Esophagus squamous epithelium (tissue), 5 donors: ENCODE measurements around the gene TREML2. TPM values are rescaled to one million over a fixed set of nuclear protein-coding genes. Genes with fewer than 3 reads are reported as not detected.

Experiments used
- DNase-seq: peaks from one replicate; lab custom pipeline; 2025; lab: John Stamatoyannopoulos, UW
- H3K27ac ChIP-seq, 4 donors: fragments of 200-600 bp; sonication (generic); one replicate each; pipeline ENCODE4 v1.5.1; 2016 to 2019; ENCODE audit warnings: mild to moderate bottlenecking in 1 of 4
- H3K27me3 ChIP-seq, 4 donors: fragments of 200-600 bp; sonication (generic); 1 replicate in 3 of 4; 2 replicates in 1 of 4; pipeline versions ENCODE4 v1.5.1 to v1.6.0; 2017 to 2021; ENCODE audit warnings: antibody characterized with exemption in 1 of 4
- H3K36me3 ChIP-seq, 3 donors: fragments of 200-600 bp; sonication (generic); one replicate each; pipeline ENCODE4 v1.5.1; 2016 to 2019
- H3K4me1 ChIP-seq, 3 donors: fragments of 200-600 bp; sonication (generic); one replicate each; pipeline ENCODE4 v1.5.1; 2017 to 2019
- H3K4me3 ChIP-seq, 4 donors: fragments of 200-600 bp; sonication (generic); 1 replicate in 3 of 4; 2 replicates in 1 of 4; pipeline ENCODE4 v1.5.1; 2016 to 2019; ENCODE audit warnings: mild to moderate bottlenecking in 2 of 4, moderate library complexity in 1 of 4
- H3K9me3 ChIP-seq, 3 donors: fragments of 200-600 bp; sonication (generic); one replicate each; pipeline ENCODE4 v1.5.1; 2016 to 2019
- CTCF ChIP-seq, 6 experiments: fragments of 450-650 bp in 4 of 6; fragments of 200-600 bp in 2 of 6; sonication (generic) in 2 of 6; IDR thresholded peaks; one replicate each; pipeline ENCODE4 v1.5.1; 2016 to 2019; ENCODE audit warnings: antibody characterized with exemption in 6 of 6, mild to moderate bottlenecking in 4 of 6, moderate library complexity in 4 of 6
- POLR2A ChIP-seq, 4 donors: fragments of 450-650 bp; IDR thresholded peaks; one replicate each; pipeline ENCODE4 v1.6.1; 2017; ENCODE audit warnings: antibody characterized with exemption in 4 of 4, mild to moderate bottlenecking in 4 of 4, moderate library complexity in 3 of 4
- WGBS, 2 donors: methylation state at CpG; one replicate each; pipeline ENCODE4 v1.1.5; 2018; 5-methylcytosine and 5-hydroxymethylcytosine counted together
- intact Hi-C: fragments of 100-400 bp; cut with DNase I; formaldehyde crosslinking; loops from one replicate; pipeline ENCODE4 v1.15.0; 2022
- total RNA-seq, 4 donors: library from RNA; depleted of rRNA; stranded (reverse); fragments of >200 nt; gene quantifications; one replicate each; pipeline ENCODE4 v1.1.0, GENCODE V29; 2016
- donor health status: DM: yes; HTN: yes; CAD: no.

The TREML2 gene
- total RNA-seq, 4 donors from 2014 or later, result 0.26 TPM; not detected in 3

GRCh38 chr6:41237128-41237527 is 36.2 kb upstream of the TREML2 start:
- Histone ChIP-seq H3K27me3 (peaks cover 0 to 60% (median 5%) of the 10 kb centered on the region in 4 donors), H3K4me3 (no peak overlapping the region), H3K27ac (no peak overlapping the region), H3K4me1 (no peaks in the 10 kb centered on the region), H3K9me3 (no peaks in the 10 kb centered on the region), H3K36me3 (no peaks in the 10 kb centered on the region)
- DNase-seq, result no peak
- WGBS, 2 donors, result 40 to 67% methylated on average over 3 of the region's 5 CpGs
- no peak for TF ChIP-seq CTCF (IDR thresholded peaks at IDR 0.05)
- no peak for TF ChIP-seq POLR2A (IDR thresholded peaks at IDR 0.05)
- intact Hi-C loops, result no loop called here

GRCh38 chr6:41236276-41236675 is 35.3 kb upstream of the TREML2 start:
- DNase-seq, result no peak
- H3K27me3 ChIP-seq, result peaks cover 0 to 55% (median 6%) of the 10 kb centered on the region in 4 donors
- WGBS, 2 donors, result 67 to 80% methylated on average over 4 of the region's 4 CpGs
- intact Hi-C loops, result no loop called here
- no peak overlapping the region for H3K27ac ChIP-seq
- H3K36me3 ChIP-seq, result no peaks in the 10 kb centered on the region
- H3K4me3 ChIP-seq, result no peak overlapping the region
- no peaks in the 10 kb centered on the region for H3K4me1 ChIP-seq
- no peaks in the 10 kb centered on the region for H3K9me3 ChIP-seq
- TF ChIP-seq CTCF (IDR thresholded peaks at IDR 0.05) (no peak), POLR2A (IDR thresholded peaks at IDR 0.05) (no peak)

GRCh38 chr6:41232667-41233066 is 31.7 kb upstream of the TREML2 start:
- Histone ChIP-seq H3K4me1 (no peaks in the 10 kb centered on the region), H3K9me3 (no peaks in the 10 kb centered on the region), H3K36me3 (no peaks in the 10 kb centered on the region), H3K27me3 (peaks cover 0 to 41% (median 2%) of the 10 kb centered on the region in 4 donors), H3K27ac (no peak overlapping the region), H3K4me3 (no peak overlapping the region)
- WGBS, 2 donors, result 81% methylated on average over 4 to 6 of the region's 6 CpGs
- no peak for DNase-seq
- intact Hi-C loops, result no loop called here
- TF ChIP-seq CTCF (IDR thresholded peaks at IDR 0.05) (no peak), POLR2A (IDR thresholded peaks at IDR 0.05) (no peak)

- DNase-seq, result no peak
- Histone ChIP-seq H3K36me3 (no peaks in the 10 kb centered on the region), H3K27ac (no peak overlapping the region), H3K4me3 (no peak overlapping the region), H3K27me3 (peaks cover 0 to 41% (median 2%) of the 10 kb centered on the region in 4 donors), H3K4me1 (no peaks in the 10 kb centered on the region), H3K9me3 (no peaks in the 10 kb centered on the region)
- 50 to 62% methylated on average over 4 to 5 of the region's 5 CpGs for WGBS, 2 donors
- intact Hi-C loops, result no loop called here
- TF ChIP-seq POLR2A (IDR thresholded peaks at IDR 0.05) (no peak), CTCF (IDR thresholded peaks at IDR 0.05) (no peak)
Observed at GRCh38 chr6:41231246-41231645, 30.3 kb upstream of the TREML2 start.

GRCh38 chr6:41229721-41230120 is 28.8 kb upstream of the TREML2 start:
- Histone ChIP-seq H3K9me3 (no peaks in the 10 kb centered on the region), H3K36me3 (no peaks in the 10 kb centered on the region), H3K27me3 (peaks cover 0 to 49% (median 2%) of the 10 kb centered on the region in 4 donors), H3K4me1 (no peaks in the 10 kb centered on the region), H3K27ac (no peak overlapping the region), H3K4me3 (no peak overlapping the region)
- TF ChIP-seq CTCF (IDR thresholded peaks at IDR 0.05), result no peak
- TF ChIP-seq POLR2A (IDR thresholded peaks at IDR 0.05), result no peak
- intact Hi-C loops, result no loop called here
- 78 to 90% methylated on average over 2 to 4 of the region's 4 CpGs for WGBS, 2 donors
- no peak for DNase-seq
